Activated naive CD4-positive, alpha-beta T cell treated with anti-CD3 and anti-CD28 coated beads, Interleukin-2, amount 10 ng/mL, durations not matched to agents 7 days and 5 days (primary cell): ENCODE results near the gene DCAF6.

ENCODE experiments used
- CTCF ChIA-PET: fragments of 350-600 bp; sonication (Branson Sonifier 250); formaldehyde crosslinking; loops from one replicate; lab custom pipeline; 2021; ENCODE audit warnings: antibody characterized with exemption; lab: Charles Lee
- DNase-seq: peaks from one replicate; pipeline ENCODE4 v3.0.0-alpha.2; 2020
- H3K27ac Mint-ChIP-seq: one replicate; pipeline ENCODE4 v1.8.0; 2021; ENCODE audit warnings: mild to moderate bottlenecking, moderate library complexity, mixed read lengths
- H3K27me3 Mint-ChIP-seq: one replicate; pipeline ENCODE4 v1.8.0; 2021; ENCODE audit warnings: mild to moderate bottlenecking, mixed read lengths
- H3K36me3 Mint-ChIP-seq: one replicate; pipeline ENCODE4 v1.8.0; 2021; ENCODE audit warnings: mixed read lengths
- H3K4me1 Mint-ChIP-seq: one replicate; pipeline ENCODE4 v1.8.0; 2021; ENCODE audit warnings: mixed read lengths
- H3K4me3 Mint-ChIP-seq: one replicate; pipeline ENCODE4 v1.8.0; 2021; ENCODE audit warnings: mild to moderate bottlenecking, moderate library complexity, mixed read lengths
- H3K9me3 Mint-ChIP-seq: one replicate; pipeline ENCODE4 v1.8.0; 2021; ENCODE audit warnings: mixed read lengths

Gene DCAF6

DNA sequence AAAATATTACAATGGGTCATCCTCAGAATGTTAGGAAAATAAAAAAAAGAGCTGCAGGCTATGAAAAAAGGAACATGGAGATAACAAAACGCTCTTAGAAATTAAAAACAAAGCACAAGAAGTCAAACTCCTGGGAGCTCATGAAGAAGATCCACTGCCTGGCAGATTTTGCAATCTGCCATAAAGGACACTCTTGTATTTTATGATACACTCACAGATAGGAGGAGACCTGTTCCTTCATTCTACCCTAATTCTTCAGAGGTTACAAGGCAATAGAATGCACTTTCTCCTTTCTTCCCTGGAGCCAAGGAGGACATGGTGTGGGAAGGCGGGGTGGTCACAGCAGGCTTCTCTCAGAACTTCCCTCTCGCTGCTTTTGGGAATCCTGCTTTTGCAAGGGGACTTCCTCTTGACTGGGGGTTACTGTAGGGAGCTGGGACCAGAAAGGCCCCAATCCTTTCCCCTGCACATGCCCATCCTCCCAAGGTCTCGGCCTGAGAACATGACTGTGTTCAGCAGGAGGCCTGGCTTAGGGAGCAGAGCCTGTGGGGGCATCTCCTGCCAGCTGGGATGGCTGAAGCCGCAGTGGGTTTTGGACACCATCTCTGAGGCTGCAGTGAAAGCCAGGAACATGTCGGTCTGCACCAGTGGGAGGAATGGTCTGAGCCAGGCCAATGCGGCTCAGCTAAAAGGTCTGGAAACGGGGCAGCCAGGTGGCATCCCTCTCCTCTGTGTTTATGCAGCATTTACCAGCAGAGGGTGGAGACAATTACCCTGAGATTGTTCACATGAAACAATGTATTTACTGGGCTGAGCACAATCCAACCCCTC lies 155.5 kb downstream of the DCAF6 start:
- CTCF ChIA-PET: interaction anchor here (1.4 to 1.7 kb wide), 3 partner anchors 8 to 271 kb away, joined by 3 to 13 read pairs (median 6); no protein-coding TSS in a partner anchor
- DNase-seq: no peak
- no peaks in the 10 kb centered on the region for H3K9me3 Mint-ChIP-seq
- H3K4me3 Mint-ChIP-seq: no peak overlapping the region
- H3K4me1 Mint-ChIP-seq: no peaks in the 10 kb centered on the region
- peaks cover 20% of the 10 kb centered on the region for H3K27me3 Mint-ChIP-seq
- no peak overlapping the region for H3K27ac Mint-ChIP-seq
- H3K36me3 Mint-ChIP-seq: no peaks in the 10 kb centered on the region

DNA sequence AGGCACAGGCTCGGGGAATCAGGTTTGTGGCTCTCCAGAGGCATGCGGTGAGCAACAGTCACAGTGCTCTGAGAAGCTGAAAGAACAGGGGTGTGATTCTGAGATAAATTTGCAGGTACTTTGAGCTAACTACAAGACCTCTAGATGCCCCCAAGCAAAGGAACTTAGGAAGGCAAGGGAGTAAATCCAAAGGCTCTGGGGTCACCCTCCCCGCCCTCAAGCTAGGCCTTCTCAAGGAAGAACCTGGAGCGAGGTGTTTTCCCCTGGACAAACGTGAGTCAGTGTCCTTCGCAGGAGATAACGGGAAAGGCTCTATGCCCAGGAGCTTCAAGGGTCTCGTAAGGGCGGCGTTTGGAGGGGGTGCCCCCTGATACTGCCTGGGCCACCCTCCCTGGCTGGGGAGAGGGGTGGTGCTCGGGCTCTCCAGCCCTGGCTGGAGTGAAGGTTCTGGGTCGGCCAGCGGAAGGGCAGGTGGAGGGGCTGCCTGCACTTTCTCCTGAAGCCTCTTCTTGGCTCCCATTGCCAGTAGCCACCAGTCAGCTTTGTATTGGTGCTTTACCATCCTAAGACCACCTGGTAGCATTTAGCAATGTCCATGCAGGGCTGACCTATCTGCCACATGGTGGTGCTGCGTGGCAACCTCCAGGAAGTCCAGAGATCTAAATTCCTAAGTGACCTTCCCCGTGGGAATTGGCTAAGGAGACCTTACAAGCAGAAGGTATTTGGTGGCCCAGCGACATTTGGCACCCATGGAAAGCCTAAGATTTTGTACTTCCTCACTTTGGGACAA lies 156.3 kb downstream of the DCAF6 start:
- Mint-ChIP-seq H3K27ac (no peak overlapping the region), H3K4me3 (no peak overlapping the region), H3K9me3 (no peaks in the 10 kb centered on the region), H3K4me1 (no peaks in the 10 kb centered on the region), H3K27me3 (peaks cover 20% of the 10 kb centered on the region), H3K36me3 (no peaks in the 10 kb centered on the region)
- DNase-seq: no peak
- CTCF ChIA-PET: interaction anchor here (1.3 to 1.7 kb wide), 4 partner anchors 9 to 270 kb away, joined by 3 to 13 read pairs (median 5); no protein-coding TSS in a partner anchor

DNA sequence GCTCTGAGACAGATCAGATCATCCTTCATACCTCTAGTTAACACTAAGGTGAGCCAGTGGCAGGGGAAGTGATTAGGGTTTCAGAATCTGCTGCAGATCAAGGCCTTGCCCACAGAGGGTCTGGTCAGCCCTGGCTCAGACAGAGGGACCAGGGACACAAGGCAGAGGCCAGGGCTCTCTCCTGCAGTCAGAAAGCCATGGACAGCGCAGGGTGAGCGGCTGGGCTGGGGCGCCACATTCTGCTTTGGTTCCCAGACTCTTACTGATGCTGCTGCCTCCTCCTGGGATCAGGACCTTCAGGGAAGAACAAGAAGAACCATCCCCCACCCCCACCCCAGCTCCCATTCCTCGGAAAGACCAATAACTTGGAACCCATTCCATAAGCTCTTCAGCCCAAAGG lies 157.1 kb downstream of the DCAF6 start:
- DNase-seq: no peak
- no peaks in the 10 kb centered on the region for H3K9me3 Mint-ChIP-seq
- no peak overlapping the region for H3K4me3 Mint-ChIP-seq
- H3K27ac Mint-ChIP-seq: no peak overlapping the region
- CTCF ChIA-PET: interaction anchor here (0.6 to 1.3 kb wide), 3 partner anchors 11 to 160 kb away, joined by 3 to 4 read pairs (median 3); no protein-coding TSS in a partner anchor
- H3K4me1 Mint-ChIP-seq: no peaks in the 10 kb centered on the region
- peaks cover 20% of the 10 kb centered on the region for H3K27me3 Mint-ChIP-seq
- H3K36me3 Mint-ChIP-seq: no peaks in the 10 kb centered on the region

DNA sequence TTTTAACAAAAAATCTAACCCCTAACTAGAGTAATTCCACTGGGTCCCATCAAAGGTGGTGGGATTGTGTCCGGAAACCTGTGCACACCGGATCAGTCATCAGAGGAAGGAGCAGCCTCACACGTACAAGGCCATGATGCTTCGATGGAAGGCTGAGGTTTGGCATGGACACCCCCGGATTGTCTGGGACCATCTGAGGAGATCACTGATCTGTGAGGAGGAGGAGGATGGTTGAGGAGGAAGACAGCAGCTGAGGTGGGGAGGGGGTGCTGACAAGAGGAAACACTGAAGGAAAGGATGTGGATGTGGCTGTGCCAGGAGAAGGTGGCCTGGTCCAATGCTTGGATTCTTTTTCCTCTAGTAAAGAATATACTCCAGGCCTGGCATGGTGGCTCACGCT lies 159.0 kb downstream of the DCAF6 start:
- CTCF ChIA-PET: interaction anchor here (1.2 kb wide), 1 partner anchor 13 kb away, joined by 6 read pairs; no protein-coding TSS in a partner anchor
- H3K27ac Mint-ChIP-seq: no peak overlapping the region
- DNase-seq: no peak
- no peaks in the 10 kb centered on the region for H3K4me1 Mint-ChIP-seq
- no peak overlapping the region for H3K4me3 Mint-ChIP-seq
- no peaks in the 10 kb centered on the region for H3K9me3 Mint-ChIP-seq
- peaks cover 16% of the 10 kb centered on the region for H3K27me3 Mint-ChIP-seq
- H3K36me3 Mint-ChIP-seq: no peaks in the 10 kb centered on the region

DNA sequence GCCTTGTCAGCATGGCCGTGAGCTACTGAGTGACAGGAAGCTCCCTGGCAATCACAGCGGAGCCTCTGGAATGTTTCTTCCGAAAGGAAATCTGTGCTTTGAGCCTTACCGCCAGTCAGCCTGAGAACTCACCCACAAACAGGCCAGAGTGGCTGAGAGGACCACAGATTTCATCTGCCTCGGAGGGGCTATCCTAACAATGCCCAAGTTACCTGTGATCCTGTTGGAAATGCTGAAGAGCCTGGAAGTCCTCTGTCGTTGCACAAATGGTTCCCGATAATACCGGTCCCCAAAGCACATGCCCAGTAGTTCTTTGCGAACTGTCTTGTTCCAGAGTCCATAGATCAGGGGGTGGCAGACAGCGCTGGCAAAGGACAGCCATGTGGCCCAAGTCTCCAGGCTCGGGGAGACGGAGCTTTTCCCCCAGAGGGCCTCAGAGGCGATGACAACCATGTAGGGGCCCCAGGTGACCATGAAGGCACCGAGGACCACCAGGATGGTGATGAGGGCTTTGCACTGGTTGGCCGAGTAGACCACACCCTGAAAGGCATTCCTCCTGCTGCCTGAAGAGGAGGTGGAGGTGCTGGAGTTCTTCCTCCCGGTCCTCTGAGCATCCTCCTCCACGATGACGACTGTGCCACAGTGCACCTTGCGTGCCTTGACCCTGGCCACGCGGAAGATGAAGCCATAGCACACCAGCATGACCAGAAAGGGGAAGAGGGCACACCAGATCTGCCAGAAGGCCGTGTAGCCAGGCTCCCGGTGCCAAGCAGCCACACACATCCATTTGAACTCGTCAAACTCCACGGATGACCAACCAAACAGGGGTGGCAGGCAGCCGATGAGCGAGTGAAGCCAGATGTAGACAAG lies 160.0 kb downstream of the DCAF6 start:
- Mint-ChIP-seq H3K36me3 (no peaks in the 10 kb centered on the region), H3K4me1 (no peaks in the 10 kb centered on the region), H3K27ac (no peak overlapping the region), H3K9me3 (no peaks in the 10 kb centered on the region), H3K4me3 (no peak overlapping the region), H3K27me3 (peaks cover 12% of the 10 kb centered on the region)
- DNase-seq: no peak
- CTCF ChIA-PET: no interaction called here

DNA sequence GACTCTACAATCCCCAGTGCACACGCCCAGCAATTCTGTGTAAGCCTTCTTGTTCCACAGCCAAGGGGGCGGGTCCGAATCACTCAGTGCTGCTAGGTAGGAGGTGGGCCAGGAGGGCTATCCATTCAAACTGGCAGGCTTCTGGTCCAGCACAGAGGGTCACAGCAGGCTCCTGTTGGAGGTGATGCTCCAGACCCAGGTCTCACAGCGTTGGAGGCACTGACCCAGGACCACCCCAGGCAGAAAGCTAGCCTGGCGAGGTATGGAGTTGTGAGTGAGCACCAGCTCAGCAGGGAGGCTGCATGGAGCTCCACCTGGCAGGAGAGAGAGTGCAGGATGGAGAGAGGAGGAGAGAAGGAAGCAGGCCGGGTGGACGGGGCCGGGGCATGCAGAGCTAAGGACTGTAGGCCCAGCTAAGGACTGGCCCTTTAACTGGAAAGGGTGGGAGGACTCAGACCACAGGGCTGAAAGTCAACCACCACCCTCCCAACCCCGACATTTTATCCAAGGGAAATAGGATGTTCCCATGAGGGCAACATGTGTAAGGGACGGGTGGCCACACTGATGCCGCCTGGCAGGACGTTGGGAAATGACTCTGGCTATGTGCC lies 161.5 kb downstream of the DCAF6 start:
- Mint-ChIP-seq H3K9me3 (no peaks in the 10 kb centered on the region), H3K4me1 (no peaks in the 10 kb centered on the region), H3K27ac (no peak overlapping the region), H3K36me3 (no peaks in the 10 kb centered on the region), H3K4me3 (no peak overlapping the region), H3K27me3 (peaks cover 12% of the 10 kb centered on the region)
- CTCF ChIA-PET: interaction anchor here (0.6 to 0.7 kb wide), 3 partner anchors 13 to 204 kb away, joined by 3 read pairs; no protein-coding TSS in a partner anchor
- no peak for DNase-seq

DNA sequence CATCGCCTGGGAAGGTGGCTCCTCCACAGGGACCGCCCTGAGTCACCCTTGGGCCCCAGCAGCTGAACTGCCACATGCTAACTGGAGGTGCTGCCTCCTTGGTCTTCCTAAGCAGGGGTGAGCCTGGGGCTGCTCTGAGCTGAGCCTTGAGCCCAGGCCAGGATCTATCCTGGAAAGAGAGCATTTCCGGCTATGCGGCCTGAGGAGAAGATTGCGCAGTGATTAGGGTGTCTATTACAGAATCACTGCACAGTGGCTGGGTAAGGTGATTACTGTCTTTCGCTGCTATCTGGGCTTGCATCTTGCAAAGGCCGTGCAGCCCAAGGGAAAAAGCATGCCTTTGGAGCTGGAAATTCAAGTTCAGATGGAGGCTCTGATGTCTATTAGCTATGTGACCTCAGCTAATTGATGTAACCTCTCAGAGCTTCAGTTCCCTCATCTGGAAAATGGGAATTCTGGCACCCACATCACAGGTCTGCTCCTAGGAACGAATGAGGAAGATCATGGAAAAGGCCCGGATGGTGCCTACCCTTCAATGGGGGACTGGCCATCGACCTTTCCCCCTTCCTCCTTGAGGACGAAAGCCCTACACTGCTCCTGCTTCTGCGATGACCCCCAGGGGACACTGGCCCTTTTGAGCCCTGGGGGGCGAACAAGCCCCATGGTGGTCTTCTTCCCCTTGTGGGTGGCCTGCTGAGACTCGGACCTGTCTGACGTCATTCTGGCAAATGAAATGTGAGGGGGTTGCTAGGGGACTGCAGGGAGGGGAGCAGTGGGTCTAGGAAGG lies 162.2 kb downstream of the DCAF6 start:
- no peak for DNase-seq
- H3K36me3 Mint-ChIP-seq: no peaks in the 10 kb centered on the region
- CTCF ChIA-PET: interaction anchor here (0.6 to 0.7 kb wide), 2 partner anchors 14 to 47 kb away, joined by 3 read pairs; no protein-coding TSS in a partner anchor

DNA sequence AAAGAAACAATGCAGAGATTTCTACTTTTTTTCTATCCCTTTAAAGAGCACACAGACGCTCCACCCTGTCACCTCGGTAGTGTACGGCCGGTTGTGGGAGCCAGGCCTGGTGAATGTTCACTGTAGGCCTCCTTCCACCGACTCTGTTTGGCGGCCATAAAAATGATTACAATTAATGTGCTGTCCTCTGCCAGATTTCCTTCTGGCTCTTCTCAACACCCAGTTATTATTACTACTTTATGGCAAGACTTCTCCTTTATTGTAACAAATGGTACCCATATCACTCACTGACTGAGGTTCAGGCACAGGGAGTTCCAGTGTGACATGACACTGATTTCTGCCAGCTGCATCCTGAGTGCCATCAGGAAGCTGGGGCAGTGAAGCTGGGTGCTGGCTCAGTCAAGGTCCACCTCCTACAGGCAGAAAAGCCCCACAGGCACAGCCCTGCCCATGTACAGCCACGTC lies 162.9 kb downstream of the DCAF6 start:
- no peak for DNase-seq
- Mint-ChIP-seq H3K9me3 (no peaks in the 10 kb centered on the region), H3K36me3 (no peaks in the 10 kb centered on the region), H3K4me3 (no peak overlapping the region), H3K4me1 (no peaks in the 10 kb centered on the region), H3K27me3 (peaks cover 8% of the 10 kb centered on the region), H3K27ac (no peak overlapping the region)
- CTCF ChIA-PET: no interaction called here

More for the DNA sequence above, 162.2 kb downstream of the DCAF6 start:
- no peak overlapping the region for H3K4me3 Mint-ChIP-seq
- no peaks in the 10 kb centered on the region for H3K4me1 Mint-ChIP-seq
- no peak overlapping the region for H3K27ac Mint-ChIP-seq
- H3K9me3 Mint-ChIP-seq: no peaks in the 10 kb centered on the region
- peaks cover 8% of the 10 kb centered on the region for H3K27me3 Mint-ChIP-seq

DNA sequence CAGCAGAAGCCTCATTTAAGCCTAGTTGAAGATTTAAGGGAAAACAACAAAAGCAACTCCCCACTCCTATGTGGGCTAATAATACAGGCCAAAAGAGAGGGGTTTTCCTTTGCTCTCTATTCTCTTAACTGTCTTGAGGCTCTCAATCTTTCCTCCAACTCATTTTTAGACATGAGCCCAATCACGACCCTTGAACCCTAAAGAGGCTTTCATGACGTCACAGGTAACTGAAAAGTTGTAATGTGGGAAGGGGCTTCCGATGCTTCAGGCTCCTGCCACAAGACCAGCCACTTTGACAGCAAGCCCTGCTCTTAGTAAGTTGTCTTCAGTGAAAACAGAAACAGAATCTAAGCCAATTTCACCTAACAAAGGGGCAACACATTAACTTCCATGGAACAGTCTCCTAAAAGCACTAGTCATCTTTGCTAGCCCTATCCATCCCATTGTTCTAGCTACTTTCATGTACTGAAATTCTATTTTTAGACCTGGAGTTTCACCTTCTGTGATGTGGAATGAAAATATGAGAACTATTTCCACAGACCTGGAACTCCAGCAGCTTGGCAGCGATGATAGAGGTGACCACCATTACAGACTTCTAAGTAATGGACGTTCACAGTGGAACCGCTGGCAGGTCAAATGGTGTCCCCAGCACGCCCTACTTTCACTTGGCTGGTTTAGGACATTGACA lies 164.0 kb downstream of the DCAF6 start:
- H3K4me3 Mint-ChIP-seq: no peak overlapping the region
- CTCF ChIA-PET: no interaction called here
- no peaks in the 10 kb centered on the region for H3K9me3 Mint-ChIP-seq
- H3K27me3 Mint-ChIP-seq: peaks cover 11% of the 10 kb centered on the region
- H3K27ac Mint-ChIP-seq: no peak overlapping the region
- H3K36me3 Mint-ChIP-seq: no peaks in the 10 kb centered on the region
- DNase-seq: no peak
- H3K4me1 Mint-ChIP-seq: no peaks in the 10 kb centered on the region

DNA sequence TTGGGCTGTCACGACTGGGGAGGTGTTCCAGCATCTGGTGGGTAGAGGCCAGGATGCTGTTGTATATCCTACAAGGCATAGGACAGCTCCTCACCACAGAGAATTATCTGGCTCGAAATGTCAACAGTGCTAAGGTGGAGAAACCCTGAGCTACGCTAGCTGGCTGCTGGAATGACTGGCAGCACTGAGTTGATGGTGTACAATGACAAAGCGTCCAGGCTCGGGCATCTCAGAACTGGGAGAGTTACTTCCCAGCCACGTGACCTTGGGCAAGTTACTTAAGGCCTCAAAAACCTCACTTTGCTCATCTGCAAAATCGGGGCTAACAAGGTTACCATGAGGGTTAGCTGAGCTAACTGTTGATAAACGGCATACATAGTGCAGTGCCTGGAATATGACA lies 164.9 kb downstream of the DCAF6 start:
- Mint-ChIP-seq H3K4me3 (no peak overlapping the region), H3K27me3 (peaks cover 11% of the 10 kb centered on the region), H3K27ac (no peak overlapping the region), H3K36me3 (no peaks in the 10 kb centered on the region), H3K4me1 (no peaks in the 10 kb centered on the region), H3K9me3 (no peaks in the 10 kb centered on the region)
- DNase-seq: no peak
- CTCF ChIA-PET: interaction anchor here (0.7 to 1.0 kb wide), 2 partner anchors 11 to 16 kb away, joined by 3 to 4 read pairs; no protein-coding TSS in a partner anchor

DNA sequence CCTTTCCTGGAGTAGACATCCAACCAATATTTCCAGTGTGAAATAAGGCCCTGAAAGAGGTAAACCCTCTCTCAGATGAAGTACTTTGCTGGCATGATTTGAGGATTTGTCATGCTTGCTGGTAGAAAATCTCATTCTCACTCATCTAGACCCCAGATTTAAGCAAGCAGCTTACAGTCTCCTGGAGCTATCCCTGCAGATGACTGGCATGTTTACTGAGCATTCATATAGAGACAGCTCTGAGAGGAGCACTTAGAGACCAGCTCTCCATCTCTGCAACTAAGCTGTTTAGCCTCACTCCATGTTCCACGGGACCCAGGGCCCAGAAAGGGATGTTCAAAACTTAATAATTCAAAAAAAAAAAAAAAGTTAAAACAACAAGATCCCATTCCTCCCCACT lies 166.0 kb downstream of the DCAF6 start:
- H3K4me1 Mint-ChIP-seq: no peaks in the 10 kb centered on the region
- H3K36me3 Mint-ChIP-seq: no peaks in the 10 kb centered on the region
- no peaks in the 10 kb centered on the region for H3K9me3 Mint-ChIP-seq
- no peak for DNase-seq
- CTCF ChIA-PET: interaction anchor here (2.2 kb wide), 1 partner anchor 21 kb away, joined by 9 read pairs; no protein-coding TSS in a partner anchor
- no peak overlapping the region for H3K4me3 Mint-ChIP-seq
- peaks cover 11% of the 10 kb centered on the region for H3K27me3 Mint-ChIP-seq
- H3K27ac Mint-ChIP-seq: no peak overlapping the region

DNA sequence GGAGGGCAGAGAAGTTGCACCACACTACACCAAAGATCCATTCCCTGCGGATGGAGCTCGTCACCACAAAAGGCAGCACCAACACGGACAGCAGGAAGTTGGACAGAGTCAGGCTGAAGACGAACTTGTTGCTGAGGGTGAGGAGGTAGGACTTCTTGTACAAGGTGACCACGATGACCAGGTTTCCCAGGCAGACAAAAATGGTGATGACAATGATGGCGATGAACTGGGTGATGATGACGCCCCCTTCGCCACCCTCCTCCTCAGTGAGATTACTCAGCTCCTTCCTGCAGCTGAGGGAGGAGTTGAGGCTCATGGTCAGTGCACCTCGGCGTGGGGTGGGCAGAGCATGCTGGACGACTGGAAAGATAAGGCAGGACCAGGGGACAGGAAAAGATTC lies 168.1 kb downstream of the DCAF6 start:
- H3K4me3 Mint-ChIP-seq: no peak overlapping the region
- H3K4me1 Mint-ChIP-seq: no peaks in the 10 kb centered on the region
- no peak overlapping the region for H3K27ac Mint-ChIP-seq
- no peaks in the 10 kb centered on the region for H3K9me3 Mint-ChIP-seq
- H3K36me3 Mint-ChIP-seq: no peaks in the 10 kb centered on the region
- CTCF ChIA-PET: interaction anchor here (2.2 kb wide), 1 partner anchor 23 kb away, joined by 9 read pairs; no protein-coding TSS in a partner anchor
- no peak for DNase-seq
- H3K27me3 Mint-ChIP-seq: peaks cover 16% of the 10 kb centered on the region
